VCaP (cell line): ENCODE measurements around the gene SPAG4.

ENCODE experiments used
- H3K27ac ChIP-seq: fragments of 450-650 bp; 2 replicates; pipeline ENCODE4 v1.5.1; 2017
- CTCF ChIP-seq: fragments of 450-650 bp; conservative IDR thresholded peaks from 2 replicates; pipeline ENCODE4 v1.5.1; 2017; ENCODE audit warnings: mild to moderate bottlenecking, moderate library complexity

Gene SPAG4

GRCh38 chr20:35600176-35600992, 15.2 kb upstream of the SPAG4 start:
- H3K27ac ChIP-seq = no peak overlapping the region
- no peak for TF ChIP-seq CTCF

DNA sequence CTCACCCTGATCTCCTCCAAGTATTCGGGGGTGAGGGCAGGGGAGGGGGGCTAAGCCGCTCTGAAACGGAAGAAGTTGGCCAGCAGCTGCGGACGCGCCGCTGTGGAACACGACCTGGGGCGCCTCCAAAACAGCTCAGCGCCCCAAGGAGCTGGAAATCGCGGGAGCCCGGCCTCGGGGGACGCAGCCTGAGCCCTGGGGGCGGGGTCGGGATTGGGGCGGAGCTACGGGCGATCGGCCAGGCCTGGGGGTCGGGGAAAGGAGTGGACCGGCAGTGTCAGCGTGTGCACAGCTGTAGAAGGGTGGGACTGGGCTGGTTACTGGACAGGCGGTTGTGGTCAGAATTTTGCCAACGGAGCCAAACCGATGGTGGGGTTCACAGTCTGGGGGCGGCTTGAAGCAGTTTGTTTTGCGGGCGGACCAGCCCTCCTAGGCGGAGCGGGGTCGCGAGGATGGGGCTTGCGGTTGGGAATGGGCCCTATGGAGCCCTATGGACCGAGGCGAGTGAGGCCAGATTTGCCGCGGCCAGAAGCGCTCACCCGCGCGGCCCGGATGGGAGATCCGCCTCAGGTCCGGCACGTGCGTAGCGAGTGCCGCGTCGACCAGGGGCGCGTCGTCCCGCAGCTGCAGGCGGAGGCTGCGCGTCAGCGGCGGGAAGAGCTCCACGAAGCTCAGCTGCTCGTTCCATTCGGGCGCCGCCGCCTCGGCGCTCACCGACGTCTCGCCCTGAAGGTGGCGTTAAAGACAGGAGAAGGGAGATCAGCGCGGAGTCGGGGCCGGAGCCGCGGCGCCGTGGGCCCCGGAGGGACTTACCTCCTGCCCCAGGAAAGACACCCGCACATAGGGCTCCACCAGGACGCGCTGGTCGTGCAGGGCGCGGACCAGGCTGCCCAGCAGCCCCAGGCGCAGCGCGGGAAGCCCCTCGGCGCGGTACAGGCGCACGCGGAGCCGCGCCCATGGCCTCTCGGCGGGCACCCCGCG, 14.3 kb upstream of the SPAG4 start:
- TF ChIP-seq CTCF = peak; percentile 43
- no peak overlapping the region for H3K27ac ChIP-seq

- no peak overlapping the region for H3K27ac ChIP-seq
- no peak for TF ChIP-seq CTCF
Measured at GRCh38 chr20:35601990-35602389, 13.6 kb upstream of the SPAG4 start.

DNA sequence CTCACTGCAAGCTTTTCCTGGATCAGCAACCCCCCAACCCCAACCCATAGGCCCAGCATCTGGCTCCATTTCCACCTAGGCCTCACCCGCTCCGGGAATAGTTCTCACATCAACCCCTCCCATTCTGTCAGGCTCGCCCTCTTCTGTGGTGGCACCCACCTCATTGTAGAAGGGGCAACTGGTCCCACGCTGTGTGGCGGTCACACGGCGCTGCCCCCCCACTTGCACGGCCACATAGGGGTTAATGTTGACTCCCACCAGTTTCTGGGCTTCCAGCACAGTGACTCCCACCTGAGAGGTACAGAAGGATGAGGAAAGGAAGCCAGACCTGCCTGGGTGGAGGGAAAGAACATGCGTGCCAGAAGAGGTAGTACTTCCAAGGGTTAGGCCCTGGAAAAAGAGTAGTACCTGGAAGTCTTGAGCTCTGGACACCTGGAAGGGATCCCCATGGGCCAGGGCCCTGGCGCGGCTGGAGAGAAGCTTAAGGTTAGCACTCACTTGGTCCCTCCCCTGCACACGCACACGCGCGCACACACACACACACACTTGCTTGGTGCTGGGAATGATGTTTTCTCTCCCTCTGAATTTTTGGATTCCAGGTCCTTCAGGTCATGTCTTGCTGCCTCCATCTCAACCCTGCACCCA, 12.7 kb upstream of the SPAG4 start:
- TF ChIP-seq CTCF = no peak
- no peak overlapping the region for H3K27ac ChIP-seq

- H3K27ac ChIP-seq = no peak overlapping the region
- no peak for TF ChIP-seq CTCF
Measured at GRCh38 chr20:35603695-35604448, 11.8 kb upstream of the SPAG4 start.

DNA sequence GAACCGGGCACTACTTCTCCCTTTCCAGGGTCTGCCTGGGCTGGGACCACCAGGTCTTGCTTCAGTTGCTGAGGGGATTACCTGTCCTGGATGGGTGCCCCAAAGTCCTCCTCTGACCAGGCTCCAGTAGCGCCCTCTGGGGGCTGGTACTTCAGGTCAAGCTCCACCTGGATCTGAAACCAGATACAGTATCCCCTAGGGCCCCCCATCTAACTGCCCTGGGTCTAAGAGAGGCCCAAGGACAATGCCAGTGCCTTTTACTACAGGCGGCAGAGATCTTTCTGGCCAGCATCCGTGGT, 11.2 kb upstream of the SPAG4 start:
- no peak; the same call in 1 of the 2 replicates for TF ChIP-seq CTCF
- no peak overlapping the region for H3K27ac ChIP-seq
